NCI-H1417 treated with DMSO at 0.1 percent for 48 hours (cell line): ENCODE measurements around the gene RUNX3.

Source experiments
- DNase-seq: peaks from one replicate; lab custom pipeline; 2025; lab: John Stamatoyannopoulos, UW

The RUNX3 gene

DNA sequence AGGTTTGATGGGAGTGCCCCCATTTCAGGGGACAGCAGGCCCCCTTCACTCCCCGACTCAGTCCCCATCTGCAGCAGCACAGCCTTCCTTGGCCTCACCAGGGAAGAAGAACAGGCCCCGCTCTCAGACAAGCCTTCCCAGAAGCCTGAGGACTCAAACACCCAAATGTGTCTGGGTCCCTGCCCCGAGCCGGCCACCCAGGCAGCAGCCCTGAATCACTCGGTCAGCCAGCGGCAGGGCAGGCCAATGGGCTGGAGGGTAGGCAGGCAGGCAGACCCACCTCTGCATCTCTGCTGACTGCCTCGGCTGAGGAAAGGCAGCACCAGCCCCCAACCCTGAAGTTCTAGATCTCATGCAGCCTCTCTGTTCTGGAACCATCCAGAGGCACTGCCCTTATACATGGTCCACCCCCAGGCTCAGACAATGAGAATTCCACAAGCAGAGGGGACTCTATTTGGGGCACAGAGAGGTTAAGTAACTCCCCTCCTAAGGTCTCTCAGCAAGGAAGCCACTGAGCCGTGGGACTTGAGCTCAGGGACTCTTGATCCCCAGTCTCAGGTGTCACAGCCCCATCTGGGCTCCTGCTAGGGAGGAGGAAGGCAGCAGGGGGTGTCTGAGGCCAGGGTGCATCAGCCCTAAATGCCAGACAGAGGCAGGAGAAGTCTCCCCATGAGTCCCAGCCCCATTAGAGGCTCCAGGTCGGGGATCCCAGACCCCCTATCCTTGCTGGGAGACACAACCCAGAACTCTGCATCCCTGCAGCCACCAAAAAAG lies 33.2 kb upstream of the RUNX3 start:
- DNase-seq = no peak

DNA sequence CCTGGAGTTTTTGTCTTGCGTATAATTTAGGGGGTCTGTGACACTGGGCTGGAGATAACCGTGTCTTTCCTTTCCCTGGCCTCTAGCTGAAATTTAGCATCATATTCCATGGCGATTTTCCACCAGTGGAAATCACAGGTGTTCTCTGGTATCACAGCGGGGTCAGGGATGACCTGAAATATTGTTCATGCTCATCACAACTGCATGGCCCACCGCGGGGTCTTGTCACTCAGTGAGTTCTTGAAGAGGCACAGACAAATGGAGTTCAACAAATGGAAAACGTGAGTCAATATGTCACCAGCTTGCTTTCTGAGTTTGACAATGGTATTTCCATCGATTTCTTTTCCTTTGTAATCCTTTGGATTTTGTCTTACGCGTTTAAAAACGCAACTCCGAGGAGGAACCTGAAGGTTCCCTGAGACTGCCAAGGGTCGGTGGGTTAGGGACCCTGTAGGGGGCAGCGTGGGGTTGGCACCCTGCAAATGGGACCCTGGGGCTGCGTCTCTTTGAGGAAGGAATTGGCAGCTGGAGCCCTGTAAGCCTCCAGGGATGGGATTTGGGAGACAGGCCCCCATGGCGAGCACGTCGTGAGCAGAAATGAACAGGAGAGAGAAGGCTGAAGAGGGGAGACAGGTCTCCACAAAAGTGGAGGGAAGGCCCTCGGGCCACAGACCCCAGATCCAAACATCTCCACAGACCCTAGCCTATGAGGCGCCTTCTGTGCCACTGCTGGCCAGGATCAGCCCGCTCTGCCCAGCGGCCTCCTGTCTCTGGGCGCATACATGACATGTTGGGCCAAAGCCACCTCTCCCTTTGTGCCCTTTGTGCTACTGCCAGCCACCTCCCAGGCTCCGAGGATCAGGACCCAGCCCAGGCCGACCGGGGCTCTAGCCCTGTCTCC lies 32.1 kb upstream of the RUNX3 start:
- no peak for DNase-seq

DNA sequence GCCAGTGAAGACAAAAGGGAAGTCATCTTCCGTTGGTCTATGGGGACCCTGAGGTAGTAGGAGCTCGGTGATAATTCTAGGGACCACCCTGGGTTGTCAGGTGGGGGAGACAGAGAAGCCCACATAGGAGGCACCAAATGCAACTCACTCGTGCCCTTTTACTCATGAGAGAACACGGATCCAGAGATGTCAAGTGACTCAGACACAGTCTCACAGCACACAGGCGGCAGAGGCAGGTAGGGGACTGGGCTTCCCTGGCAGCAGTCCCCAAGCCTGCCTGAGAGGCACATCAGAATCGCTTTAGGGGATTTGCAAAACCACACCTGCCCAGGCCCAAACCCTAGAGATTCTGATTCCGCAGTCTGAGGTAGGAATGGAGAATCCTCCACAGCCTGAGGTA lies 31.3 kb upstream of the RUNX3 start:
- DNase-seq = no peak

DNA sequence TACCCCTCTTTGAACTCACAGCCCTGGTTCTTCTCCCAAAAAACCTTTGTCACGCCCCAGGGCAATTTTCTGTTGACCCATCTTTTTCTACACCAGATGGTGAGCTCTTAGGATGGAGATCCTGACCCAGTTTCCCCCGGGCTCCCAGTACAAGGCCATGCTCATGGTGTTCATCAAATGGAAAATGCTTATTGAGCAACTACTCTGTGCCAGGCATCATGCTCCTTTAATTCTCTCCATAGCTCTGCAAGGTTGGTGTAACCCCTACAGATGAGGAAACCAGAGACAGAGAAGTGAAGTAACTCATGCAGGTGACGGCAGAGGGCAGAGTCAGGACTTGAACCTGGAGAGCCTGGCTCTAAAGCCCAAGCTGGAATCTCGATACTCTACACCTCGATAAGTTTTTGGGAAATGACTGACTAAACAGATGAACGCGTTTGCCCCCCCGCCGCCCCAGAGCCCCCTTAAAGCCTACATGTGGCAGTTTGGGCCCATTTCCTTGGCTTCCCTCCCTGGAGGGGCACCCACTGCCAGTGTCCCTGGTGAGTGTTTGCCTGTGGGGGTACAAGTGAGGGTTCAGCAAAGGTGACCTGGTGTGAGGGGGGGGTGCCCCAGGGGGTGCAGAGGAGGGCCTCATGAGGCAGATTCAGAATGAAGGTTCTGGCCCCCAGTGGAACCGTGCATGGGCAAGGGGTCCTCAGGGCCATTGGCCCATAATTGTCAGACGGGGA lies 30.2 kb upstream of the RUNX3 start:
- no peak for DNase-seq

DNA sequence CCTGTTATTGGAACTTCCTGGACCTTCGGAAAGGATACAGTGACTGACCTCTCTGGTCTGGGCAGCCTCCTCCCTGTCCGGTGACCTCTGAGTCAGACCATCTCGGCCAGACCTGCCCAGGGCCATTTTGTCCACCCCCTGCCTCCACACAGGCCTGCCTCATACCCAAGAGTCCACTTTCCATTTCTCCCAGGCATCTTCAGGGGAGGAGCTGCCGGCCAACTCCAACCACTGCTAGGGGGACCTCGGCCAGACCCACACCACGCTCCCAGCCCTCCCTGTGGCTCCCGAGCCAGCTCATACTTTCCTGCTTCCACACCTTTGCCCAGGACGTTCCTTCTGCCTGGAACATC lies 29.5 kb upstream of the RUNX3 start:
- DNase-seq = no peak

DNA sequence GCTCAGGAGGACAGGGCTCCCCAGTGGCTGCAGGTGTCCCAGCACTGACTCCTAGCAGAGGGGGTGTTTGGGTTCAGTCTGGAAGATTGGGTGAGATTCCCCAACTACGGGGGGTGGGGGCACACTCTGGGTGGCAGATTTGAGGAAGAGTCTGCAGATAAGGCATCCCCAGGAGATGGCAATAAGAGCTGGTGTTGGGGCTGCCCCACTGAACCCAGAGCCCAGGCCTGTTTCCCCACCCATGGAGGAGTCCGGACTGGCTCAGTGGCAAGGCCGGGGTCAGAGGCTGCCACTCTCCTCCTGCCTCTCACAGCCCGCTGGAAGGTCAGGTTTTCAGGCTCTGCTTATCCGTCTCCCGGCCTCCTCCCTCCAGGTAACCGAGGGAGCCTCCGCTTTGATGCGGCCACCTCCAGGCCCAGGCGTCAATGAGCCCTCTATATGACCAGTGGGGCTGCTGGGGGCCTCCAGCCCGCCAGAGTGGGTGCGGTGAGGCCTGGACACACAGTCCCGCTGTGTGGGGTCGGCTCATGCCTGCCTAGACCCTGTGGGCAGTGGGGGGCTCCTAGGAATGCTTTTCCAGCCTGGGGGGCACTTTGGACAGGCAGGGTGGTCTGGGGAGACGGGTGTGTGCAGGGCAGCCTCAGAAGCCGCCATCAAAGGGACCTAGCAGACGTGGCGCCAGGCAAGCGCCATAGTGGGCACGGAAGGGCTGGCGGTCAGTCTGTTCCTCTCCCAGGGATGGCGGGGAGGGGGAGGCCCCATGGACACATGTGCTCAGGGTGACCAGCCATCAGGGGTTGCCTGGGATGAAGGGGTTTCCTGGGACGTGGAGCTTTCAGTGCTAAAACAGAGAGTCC lies 28.9 kb upstream of the RUNX3 start:
- no peak for DNase-seq

DNA sequence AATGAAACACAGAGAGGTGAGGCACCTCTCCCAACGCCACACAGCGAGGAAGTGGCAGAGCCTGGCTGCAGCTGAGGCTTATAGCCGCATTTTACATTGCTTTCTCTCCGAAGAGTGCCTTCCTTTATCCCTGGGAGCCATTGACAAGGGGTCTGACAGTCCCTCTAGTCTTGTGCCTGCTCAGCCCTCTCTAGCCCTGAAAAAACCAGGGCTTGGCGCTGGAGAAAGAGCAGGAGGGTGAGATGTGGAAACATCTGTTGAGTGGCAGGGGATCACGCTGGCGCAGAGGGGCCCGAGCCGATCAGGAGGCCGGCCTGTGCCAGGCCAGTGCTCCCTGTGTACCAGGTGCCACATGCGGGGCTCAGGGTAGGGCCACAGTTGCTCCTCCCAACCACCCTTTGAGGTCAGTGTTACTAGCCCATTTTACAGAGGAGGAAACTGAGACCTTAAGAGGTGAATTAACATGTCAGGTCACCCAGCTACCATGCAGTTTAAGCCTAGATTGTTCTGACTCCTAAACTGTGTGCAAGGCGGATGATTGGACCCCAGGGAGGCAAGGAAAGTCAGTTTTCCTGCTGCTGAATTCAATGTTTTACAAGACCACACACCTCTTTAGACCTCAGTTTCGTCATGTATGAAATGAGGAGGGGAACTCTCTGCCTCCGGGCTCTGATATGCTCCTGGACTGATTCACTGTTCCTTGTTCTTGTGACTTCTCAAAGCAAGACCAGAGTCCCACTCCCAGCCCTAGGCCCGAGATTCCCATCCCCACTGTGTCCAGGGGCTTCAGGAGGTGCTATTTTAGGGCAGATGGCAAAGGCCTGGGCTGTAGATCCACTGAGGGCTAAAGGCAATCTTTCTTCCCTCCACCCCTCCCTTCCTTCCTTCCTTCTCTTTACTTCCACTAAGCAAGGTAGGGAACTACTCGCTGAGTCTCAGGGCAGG lies 28.0 kb upstream of the RUNX3 start:
- DNase-seq = no peak

DNA sequence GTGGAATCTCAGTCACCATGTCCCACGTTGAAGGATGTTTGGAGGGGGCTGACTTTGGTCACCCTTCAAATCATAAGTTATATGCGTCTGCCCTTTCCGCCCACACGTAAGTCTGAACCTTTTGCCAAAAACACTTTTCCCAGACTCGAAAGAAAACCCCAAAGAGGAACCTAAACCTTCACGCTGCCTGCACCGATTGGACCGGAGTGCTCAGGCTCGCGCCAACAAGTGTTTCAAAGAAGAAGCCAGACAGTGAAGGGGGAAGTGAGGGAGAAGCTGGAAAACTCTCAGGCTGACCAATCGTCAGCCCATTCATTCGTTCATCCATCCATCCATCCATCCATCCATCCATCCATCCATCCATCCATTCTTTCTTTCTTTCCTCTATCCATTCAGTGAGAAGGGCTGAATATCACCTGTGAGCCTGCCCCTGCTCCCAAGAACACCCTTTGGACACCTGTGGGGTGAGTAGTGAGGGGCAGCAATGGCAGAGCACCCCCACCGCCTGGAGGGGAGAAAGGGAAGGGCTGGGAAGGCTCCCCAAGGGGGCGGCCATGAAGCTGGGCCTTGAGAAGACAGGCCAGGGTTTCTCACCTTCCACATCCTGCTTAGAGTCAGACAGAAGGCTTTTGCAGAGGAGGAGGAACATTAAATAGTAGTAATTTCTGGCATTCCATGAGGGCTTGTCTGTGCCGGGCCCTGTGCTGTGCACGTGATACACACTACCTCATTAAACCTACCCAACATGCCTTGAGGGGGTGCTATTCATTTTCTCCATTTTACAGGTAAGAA lies 27.1 kb upstream of the RUNX3 start:
- no peak for DNase-seq

DNA sequence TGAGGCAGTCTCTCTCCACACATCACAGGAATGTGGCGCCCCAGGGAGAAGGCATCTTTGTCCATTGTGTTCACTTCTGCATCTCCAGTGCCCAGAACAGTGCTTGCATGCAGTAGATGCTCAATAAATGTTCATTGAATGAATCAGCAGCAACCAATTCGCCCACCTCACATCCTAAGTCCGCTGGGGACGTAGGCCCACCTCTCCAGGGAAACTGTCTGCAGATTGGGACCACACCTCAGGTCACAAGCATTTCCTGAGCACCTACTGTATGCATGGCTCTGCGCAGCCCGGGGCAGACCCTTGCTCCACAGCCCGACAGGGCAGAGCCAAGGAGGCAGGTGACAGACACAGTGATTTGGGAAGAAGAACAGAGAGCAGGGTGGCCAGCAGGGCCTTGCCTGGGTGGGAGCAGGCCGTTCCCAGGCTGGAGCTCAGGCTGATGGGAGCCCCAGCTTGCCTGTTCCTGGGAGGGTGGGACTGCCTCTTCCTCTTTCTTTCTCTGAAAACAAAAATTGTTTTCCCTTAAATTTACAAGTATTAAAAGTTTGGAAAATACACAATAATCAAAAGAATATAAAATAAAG lies 25.8 kb upstream of the RUNX3 start:
- DNase-seq = no peak

DNA sequence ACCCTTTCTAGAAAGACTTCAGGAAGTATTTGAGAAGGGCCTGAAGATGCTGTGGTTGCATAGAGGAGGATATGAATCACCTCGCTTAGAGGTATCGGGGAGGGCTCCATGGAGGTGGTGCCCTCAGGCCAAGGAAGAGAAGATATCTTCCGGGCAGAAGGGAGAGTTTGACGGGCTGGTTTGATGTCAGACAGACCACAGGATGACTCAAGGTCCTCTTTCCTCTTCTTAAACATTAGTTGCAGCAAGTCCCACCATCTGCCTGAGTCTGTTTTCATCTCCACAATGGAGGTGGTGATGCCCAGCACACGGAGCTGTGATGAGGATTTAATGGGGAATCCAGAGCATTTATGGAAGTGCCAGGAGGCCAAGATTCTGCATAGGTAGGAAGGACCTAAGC lies 25.1 kb upstream of the RUNX3 start:
- DNase-seq = no peak

DNA sequence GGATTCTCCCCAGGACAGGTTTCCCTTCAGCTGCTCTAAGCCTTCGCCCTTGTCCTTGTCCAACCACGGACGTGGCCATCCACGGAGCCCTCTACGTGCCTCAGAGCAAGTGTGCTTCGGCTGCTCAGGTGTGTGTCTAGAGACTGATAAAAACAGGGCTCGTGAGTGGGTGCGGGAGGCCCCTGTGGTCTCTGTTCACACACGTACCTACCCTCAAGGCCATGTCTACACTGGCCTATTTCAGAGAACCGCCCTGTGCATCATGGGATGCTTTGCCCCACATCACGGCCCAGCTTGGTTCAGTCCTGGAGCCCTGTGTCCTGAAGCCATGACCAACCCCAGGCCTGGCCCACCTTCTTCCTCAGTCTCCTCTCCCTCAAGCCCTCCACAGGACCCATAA lies 24.6 kb upstream of the RUNX3 start:
- DNase-seq = no peak

DNA sequence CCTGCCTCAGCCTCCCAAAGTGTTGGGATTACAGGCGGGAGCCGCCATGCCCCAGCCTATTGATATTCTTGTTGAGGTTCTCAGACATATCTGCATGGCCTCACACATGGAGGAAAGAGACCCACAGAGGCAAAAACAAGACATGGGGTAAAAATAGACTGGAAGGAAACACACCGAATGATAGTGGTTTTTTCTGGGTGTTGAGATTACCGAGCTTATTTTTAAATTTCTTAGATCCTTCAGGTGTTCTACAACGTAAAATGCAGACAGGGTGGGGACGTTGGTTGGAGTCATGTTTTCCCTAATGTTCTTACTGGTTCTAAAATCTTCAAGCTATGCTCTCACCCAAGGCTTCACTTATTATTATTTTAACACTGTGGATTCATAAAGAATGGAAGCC lies 23.9 kb upstream of the RUNX3 start:
- no peak for DNase-seq

DNA sequence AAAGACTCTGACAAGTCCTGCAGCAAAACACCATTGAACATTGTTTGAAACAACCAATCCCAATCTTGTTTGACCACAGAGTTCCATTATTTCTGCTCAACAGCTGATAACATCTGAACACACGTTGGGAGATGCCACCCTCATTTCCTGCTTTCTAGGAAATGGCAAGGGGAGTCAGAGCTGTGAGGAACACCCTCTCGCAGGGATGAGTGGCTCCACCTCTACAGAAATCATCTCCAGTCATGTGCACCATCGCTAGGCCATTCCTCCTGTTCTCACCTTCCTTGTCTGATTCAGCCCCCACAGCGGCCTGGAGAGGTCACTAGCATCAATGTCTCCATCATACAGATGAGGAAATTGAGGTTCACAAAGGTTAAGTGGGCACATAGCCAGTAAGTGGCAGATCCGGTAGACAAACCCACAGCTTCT lies 22.4 kb upstream of the RUNX3 start:
- no peak for DNase-seq

DNA sequence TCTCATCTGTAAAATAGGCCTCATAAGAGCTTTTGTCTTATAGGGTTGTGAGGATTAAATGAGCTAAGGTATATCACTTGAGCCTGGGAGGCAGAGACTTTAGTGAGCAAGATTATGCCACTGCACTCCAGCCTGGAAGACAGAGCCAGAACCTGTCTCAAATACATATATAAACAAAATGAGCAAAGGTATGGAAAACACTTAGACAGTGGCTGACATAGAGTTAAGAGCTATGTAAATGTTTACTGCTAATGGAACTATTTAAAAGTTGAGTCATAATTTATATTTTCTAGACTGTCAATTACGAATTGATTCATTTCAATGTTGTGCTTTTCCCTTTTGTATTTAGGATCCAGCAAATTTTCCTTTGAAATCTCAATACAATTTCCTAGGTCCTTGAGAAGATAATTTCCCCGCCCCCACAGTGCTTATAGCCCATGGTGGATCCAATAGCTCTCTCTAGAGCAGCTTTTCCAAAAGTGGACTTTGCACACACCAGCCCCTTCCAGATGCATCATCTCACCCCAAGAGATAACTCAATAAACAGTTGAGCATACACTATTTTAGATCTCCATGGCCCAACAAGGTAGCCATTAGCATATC lies 21.8 kb upstream of the RUNX3 start:
- no peak for DNase-seq

DNA sequence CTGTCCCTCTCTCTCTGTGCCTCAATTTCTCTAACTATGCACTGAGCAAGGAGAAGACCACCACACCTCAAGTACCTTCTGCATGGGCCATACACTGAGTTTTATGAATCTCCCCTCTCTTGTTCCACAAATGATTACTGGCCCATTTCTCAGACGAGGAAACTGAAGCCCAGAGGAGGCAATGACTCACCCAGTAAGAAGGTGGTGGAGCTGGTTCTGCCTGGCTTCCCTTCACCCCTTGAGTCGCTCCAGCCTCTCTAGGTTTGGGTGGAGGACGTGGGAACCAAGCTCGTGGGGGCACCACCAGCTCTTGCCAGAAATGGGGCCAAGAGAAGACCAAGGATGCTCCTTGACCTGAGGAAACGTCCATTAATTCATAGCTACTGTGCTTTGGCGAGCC lies 21.3 kb upstream of the RUNX3 start:
- DNase-seq = no peak

DNA sequence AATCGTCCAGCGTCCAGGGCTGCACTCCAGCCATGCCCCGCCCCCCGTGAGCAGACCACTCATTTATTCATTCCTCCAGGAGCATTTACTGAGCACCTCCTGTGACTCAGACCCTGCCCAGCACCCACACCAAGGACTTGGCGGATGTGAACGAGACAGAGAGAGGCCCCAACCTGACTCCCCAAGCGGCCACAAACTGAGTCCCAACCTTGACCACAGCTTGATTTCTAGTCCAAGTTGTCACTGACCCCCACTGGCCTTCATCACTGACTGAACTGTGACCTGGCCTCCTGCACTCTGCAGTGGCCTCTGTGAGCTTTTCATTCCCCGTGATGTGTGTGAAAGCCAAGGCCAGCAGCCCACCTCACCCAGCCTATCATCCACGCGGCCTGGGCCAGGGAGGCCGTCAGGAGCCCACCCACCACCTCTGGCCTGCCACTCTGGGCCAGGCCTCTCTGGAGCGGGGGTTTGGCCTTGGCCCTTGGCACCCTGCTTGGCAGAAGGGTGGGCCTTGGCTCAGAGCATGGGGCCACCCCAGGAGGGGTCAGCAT lies 19.3 kb upstream of the RUNX3 start:
- DNase-seq = no peak

DNA sequence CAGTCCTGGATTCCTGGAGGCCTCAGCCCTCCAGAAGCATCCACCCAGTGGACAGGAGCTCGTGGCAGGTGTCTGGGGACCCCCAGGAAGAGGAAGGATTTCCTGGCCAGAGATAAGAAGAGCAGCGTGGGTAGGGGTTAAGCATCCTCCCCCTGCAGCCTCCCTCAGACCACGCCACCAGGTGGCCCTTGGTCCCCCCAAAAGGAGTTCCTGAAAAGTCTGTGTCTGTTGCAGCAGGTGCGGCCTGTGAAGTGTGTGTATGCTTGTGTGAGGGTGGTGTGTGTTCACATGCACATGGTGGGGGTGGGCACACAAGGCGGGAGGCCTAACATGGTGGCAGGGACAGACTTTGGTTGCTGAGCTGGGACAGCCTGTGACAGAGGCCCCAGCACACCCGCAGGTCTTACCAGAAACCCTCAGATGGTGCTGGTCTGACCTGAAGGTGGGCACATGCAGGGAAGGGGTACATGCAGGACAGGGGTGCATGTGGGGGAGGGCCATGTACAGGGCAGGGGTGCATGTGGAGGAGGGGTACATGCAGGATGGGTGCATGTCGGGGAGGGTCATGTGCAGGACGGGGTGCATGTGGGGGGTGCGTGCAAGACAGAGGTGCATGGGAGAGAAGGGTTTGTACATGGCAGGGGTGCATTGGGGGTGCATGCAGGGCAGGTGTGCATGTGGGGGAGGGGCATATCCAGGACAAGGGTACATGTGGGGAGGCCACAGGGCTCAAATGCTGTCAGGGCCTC lies 18.2 kb upstream of the RUNX3 start:
- no peak for DNase-seq
